Fibroblast of lung (primary cell): ENCODE data around the gene CARD8.

ENCODE experiments used
- EZH2 ChIP-seq: IDR thresholded peaks from 2 replicates; pipeline ENCODE4 v1.5.1; 2012; ENCODE audit warnings: low read length, control low read depth, mild to moderate bottlenecking; ENCODE audit errors: missing control alignments
- TF ChIP-seq, protein P1 (sequence below), 2 donors: IDR thresholded peaks in 1 of 2; conservative IDR thresholded peaks in 1 of 2; 1 replicate in 1 of 2; 2 replicates in 1 of 2; pipeline ENCODE4 v1.5.1; 2011 to 2012; ENCODE audit warnings: low read length in 2 of 2, control low read depth in 1 of 2, inconsistent platforms in 1 of 2, low read depth in 1 of 2, mild to moderate bottlenecking in 1 of 2

DNA sequence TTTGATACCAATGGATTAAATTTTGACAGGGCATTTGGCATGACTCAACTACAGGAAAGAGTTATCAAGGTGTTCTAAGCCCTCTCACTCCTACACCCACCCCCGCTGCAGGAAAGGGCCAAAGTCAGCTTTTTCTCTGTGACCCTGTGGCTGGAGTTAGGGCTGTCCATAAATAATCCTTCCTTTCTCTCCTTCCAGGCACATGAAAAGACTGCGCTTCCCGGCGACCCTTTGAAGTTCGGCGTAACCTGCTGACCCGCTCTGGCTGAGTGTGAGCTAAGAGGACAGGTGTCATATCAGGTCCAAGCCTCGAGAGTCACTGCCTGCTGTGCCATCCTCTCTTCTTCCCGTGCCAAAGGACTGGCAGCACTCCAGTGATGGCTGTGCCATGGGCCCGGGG is 39.7 kb upstream of the CARD8 start:
- TF ChIP-seq, protein P1, sequence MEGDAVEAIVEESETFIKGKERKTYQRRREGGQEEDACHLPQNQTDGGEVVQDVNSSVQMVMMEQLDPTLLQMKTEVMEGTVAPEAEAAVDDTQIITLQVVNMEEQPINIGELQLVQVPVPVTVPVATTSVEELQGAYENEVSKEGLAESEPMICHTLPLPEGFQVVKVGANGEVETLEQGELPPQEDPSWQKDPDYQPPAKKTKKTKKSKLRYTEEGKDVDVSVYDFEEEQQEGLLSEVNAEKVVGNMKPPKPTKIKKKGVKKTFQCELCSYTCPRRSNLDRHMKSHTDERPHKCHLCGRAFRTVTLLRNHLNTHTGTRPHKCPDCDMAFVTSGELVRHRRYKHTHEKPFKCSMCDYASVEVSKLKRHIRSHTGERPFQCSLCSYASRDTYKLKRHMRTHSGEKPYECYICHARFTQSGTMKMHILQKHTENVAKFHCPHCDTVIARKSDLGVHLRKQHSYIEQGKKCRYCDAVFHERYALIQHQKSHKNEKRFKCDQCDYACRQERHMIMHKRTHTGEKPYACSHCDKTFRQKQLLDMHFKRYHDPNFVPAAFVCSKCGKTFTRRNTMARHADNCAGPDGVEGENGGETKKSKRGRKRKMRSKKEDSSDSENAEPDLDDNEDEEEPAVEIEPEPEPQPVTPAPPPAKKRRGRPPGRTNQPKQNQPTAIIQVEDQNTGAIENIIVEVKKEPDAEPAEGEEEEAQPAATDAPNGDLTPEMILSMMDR (conservative IDR thresholded peaks at IDR 0.05 in 1 of 2, IDR thresholded peaks at IDR 0.05 in 1 of 2; ENCODE audit: low read depth in 1 of 2, low read length in 2 of 2): no peak
- no peak for TF ChIP-seq EZH2
